ENCODE measurements around the gene IQGAP1. TPM values are rescaled to one million over a fixed set of nuclear protein-coding genes. Genes with fewer than 3 reads are reported as not detected.
"Not testable (repeated sequence)": the region's sequence is repeated elsewhere in the genome, so short reads cannot be mapped to it uniquely, and the experiment has no call there.

Gene IQGAP1
- total and polyA plus RNA-seq, 2 donors from 2014 or later, result 70.0 to 218 TPM

- Histone ChIP-seq H3K4me3 (ENCODE audit: low read length in 3 of 3) (no peak overlapping the region), H3K27me3 (ENCODE audit: control insufficient read depth, insufficient read depth, low read length) (no peaks in the 10 kb centered on the region), H3K27ac (ENCODE audit: low read depth in 2 of 2, low read length in 2 of 2) (no peak overlapping the region), H3K4me1 (ENCODE audit: control insufficient read depth in 2 of 3, insufficient read depth in 2 of 3, low read depth in 1 of 3, low read length in 3 of 3) (peaks cover 4 to 22% (median 20%) of the 10 kb centered on the region in 3 donors), H3K36me3 (ENCODE audit: control insufficient read depth in 2 of 3, insufficient read depth in 3 of 3, low read length in 3 of 3) (no peaks in the 10 kb centered on the region), H3K9me3 (ENCODE audit: control insufficient read depth in 2 of 3, insufficient read depth in 1 of 3, low read length in 3 of 3) (no peaks in the 10 kb centered on the region), H3K9ac (ENCODE audit: low read length in 3 of 3) (no peak overlapping the region)
- no peak for TF ChIP-seq CTCF (IDR thresholded peaks at IDR 0.05; ENCODE audit: borderline replicate concordance, extremely low read depth, insufficient read depth)
- FAIRE-seq, result no peak
- DNase-seq, result no peak
- intact Hi-C loops (cut with DNase I), result no loop called here
Observed at GRCh38 chr15:90408657-90409056, 20.6 kb downstream of the IQGAP1 start.

DNA sequence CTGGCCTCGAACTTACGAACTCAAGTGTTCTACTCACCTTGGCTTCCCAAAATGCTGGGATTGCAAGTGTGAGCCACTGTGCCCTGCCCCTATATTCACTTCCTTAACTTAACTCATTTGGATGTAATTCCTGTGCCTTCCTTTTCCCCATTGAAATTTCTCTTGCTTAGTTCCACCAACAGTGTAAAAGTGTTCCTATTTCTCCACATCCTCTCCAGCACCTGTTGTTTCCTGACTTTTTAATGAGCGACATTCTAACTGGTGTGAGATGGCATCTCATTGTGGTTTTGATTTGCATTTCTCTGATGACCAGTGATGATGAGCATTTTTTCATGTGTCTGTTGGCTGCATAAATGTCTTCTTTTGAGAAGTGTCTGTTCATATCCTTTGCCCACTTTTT lies 21.5 kb downstream of the IQGAP1 start:
- intact Hi-C loops (cut with DNase I); H3K4me3 ChIP-seq (ENCODE audit: low read length in 3 of 3); H3K9ac ChIP-seq (ENCODE audit: low read length in 3 of 3); H3K36me3 ChIP-seq (ENCODE audit: control insufficient read depth in 2 of 3, insufficient read depth in 3 of 3, low read length in 3 of 3); DNase-seq; H3K27me3 ChIP-seq (ENCODE audit: control insufficient read depth, insufficient read depth, low read length); H3K9me3 ChIP-seq (ENCODE audit: control insufficient read depth in 2 of 3, insufficient read depth in 1 of 3, low read length in 3 of 3); FAIRE-seq; H3K27ac ChIP-seq (ENCODE audit: low read depth in 2 of 2, low read length in 2 of 2): not testable (repeated sequence)
- H3K4me1 ChIP-seq (ENCODE audit: control insufficient read depth in 2 of 3, insufficient read depth in 2 of 3, low read depth in 1 of 3, low read length in 3 of 3), result peaks cover 4 to 25% (median 22%) of the 10 kb centered on the region in 3 donors

DNA sequence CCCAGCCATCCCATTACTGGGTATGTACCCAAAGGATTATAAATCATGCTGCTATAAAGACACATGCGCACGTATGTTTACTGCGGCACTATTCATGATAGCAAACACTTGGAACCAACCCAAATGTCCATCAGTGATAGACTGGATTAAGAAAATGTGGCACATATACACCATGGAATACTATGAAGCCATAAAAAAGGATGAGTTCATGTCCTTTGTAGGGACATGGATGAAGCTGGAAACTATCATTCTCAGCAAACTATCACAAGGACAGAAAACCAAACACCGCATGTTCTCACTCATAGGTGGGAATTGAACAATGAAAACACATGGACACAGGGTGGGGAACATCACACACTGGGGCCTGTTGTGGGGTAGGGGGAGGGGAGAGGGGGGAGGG lies 22.3 kb downstream of the IQGAP1 start:
- intact Hi-C loops (cut with DNase I); DNase-seq; H3K27ac ChIP-seq (ENCODE audit: low read depth in 2 of 2, low read length in 2 of 2); FAIRE-seq; H3K4me3 ChIP-seq (ENCODE audit: low read length in 3 of 3); H3K9ac ChIP-seq (ENCODE audit: low read length in 3 of 3); H3K27me3 ChIP-seq (ENCODE audit: control insufficient read depth, insufficient read depth, low read length); H3K9me3 ChIP-seq (ENCODE audit: control insufficient read depth in 2 of 3, insufficient read depth in 1 of 3, low read length in 3 of 3); H3K36me3 ChIP-seq (ENCODE audit: control insufficient read depth in 2 of 3, insufficient read depth in 3 of 3, low read length in 3 of 3): not testable (repeated sequence)
- peaks cover 4 to 25% (median 22%) of the 10 kb centered on the region in 3 donors for H3K4me1 ChIP-seq (ENCODE audit: control insufficient read depth in 2 of 3, insufficient read depth in 2 of 3, low read depth in 1 of 3, low read length in 3 of 3)

GRCh38 chr15:90411176-90411575 lies 23.1 kb downstream of the IQGAP1 start:
- Histone ChIP-seq H3K36me3 (ENCODE audit: control insufficient read depth in 2 of 3, insufficient read depth in 3 of 3, low read length in 3 of 3) (no peaks in the 10 kb centered on the region), H3K27ac (ENCODE audit: low read depth in 2 of 2, low read length in 2 of 2) (peak overlapping the region in 1 of 2 donors; percentile 45), H3K27me3 (ENCODE audit: control insufficient read depth, insufficient read depth, low read length) (no peaks in the 10 kb centered on the region), H3K4me3 (ENCODE audit: low read length in 3 of 3) (no peak overlapping the region), H3K9ac (ENCODE audit: low read length in 3 of 3) (no peak overlapping the region), H3K9me3 (ENCODE audit: control insufficient read depth in 2 of 3, insufficient read depth in 1 of 3, low read length in 3 of 3) (no peaks in the 10 kb centered on the region), H3K4me1 (ENCODE audit: control insufficient read depth in 2 of 3, insufficient read depth in 2 of 3, low read depth in 1 of 3, low read length in 3 of 3) (peaks cover 4 to 25% (median 22%) of the 10 kb centered on the region in 3 donors)
- TF ChIP-seq CTCF (IDR thresholded peaks at IDR 0.05; ENCODE audit: borderline replicate concordance, extremely low read depth, insufficient read depth), result no peak
- no peak for DNase-seq
- intact Hi-C loops (cut with DNase I), result no loop called here
- FAIRE-seq, result no peak
